H1 (cell line): ENCODE results near the gene NAPA. TPM values are rescaled to one million over a fixed set of nuclear protein-coding genes. Genes with fewer than 3 reads are reported as not detected.
A peak's percentile ranks its signal among the peaks of the same experiment; 100 is the strongest.

Experiments used
- CTCF ChIA-PET: fragments of 300-600 bp; sonication (Branson Sonifier 250); formaldehyde crosslinking; loops from one replicate; lab custom pipeline; 2021; ENCODE audit not compliant: partially characterized antibody; lab: Charles Lee
- POLR2A ChIA-PET: fragments of 300-600 bp; sonication (Branson Sonifier 250); formaldehyde crosslinking; loops from one replicate; lab custom pipeline; 2021; ENCODE audit warnings: inconsistent platforms; ENCODE audit not compliant: partially characterized antibody; lab: Charles Lee
- DNase-seq, 2 experiments: peaks; one replicate each; pipeline versions ENCODE4 v3.0.0 to v3.0.0-alpha.2; 2010 to 2022; ENCODE audit warnings: low spot score in 2 of 2, low read depth in 1 of 2, mixed read lengths in 1 of 2
- FAIRE-seq: peaks from 2 replicates; lab custom pipeline; 2011; peaks lifted over from hg19 to GRCh38; lab: Jason Lieb, UNC
- H2AFZ ChIP-seq: 2 replicates; pipeline ENCODE4 v1.8.1; 2012; ENCODE audit warnings: low read length, inconsistent platforms
- H2AK5ac ChIP-seq: 2 replicates; pipeline ENCODE4 v1.6.1; 2013; ENCODE audit warnings: low read depth, low read length
- H2BK120ac ChIP-seq: replicated peaks from 2 replicates; pipeline ENCODE3; 2013; ENCODE audit warnings: low read depth, low read length, inconsistent platforms
- H2BK12ac ChIP-seq: 2 replicates; pipeline ENCODE4 v1.6.1; 2013; ENCODE audit warnings: low read depth, low read length
- H2BK15ac ChIP-seq: 2 replicates; pipeline ENCODE4 v1.6.1; 2013; ENCODE audit warnings: low read length
- H2BK20ac ChIP-seq: 2 replicates; pipeline ENCODE4 v1.6.1; 2013; ENCODE audit warnings: low read length
- H2BK5ac ChIP-seq: 2 replicates; pipeline ENCODE4 v1.6.1; 2013; ENCODE audit warnings: low read depth, low read length
- H3K14ac ChIP-seq: 2 replicates; pipeline ENCODE4 v1.6.1; 2013; ENCODE audit warnings: inconsistent platforms; ENCODE audit not compliant: insufficient read length
- H3K18ac ChIP-seq: 2 replicates; pipeline ENCODE4 v1.6.1; 2013; ENCODE audit warnings: low read length; ENCODE audit errors: extremely low read depth
- H3K23ac ChIP-seq: 2 replicates; pipeline ENCODE4 v1.6.1; 2013; ENCODE audit warnings: inconsistent platforms; ENCODE audit not compliant: insufficient read length
- H3K23me2 ChIP-seq: 2 replicates; pipeline ENCODE4 v1.6.1; 2013; ENCODE audit warnings: low read depth, low read length
- H3K27ac ChIP-seq: 2 replicates; pipeline ENCODE4 v1.6.1; 2011; ENCODE audit warnings: low read depth, low read length, inconsistent platforms
- H3K27me3 ChIP-seq, 4 experiments: replicated peaks in 1 of 4; 1 replicate in 1 of 4; 2 replicates in 3 of 4; pipeline versions ENCODE4 v1.6.1 to v1.8.1; 2011 to 2013; ENCODE audit warnings: low read length in 3 of 4, mild to moderate bottlenecking in 3 of 4, inconsistent platforms in 2 of 4, mixed read lengths in 2 of 4, moderate library complexity in 1 of 4; ENCODE audit not compliant: control insufficient read depth in 3 of 4, insufficient read depth in 3 of 4; ENCODE audit errors: extremely low read depth in 1 of 4
- H3K36me3 ChIP-seq, 4 experiments: 2 replicates each; pipeline versions ENCODE4 v1.6.1 to v1.8.1; 2011 to 2013; ENCODE audit warnings: mild to moderate bottlenecking in 4 of 4, low read length in 3 of 4, moderate library complexity in 2 of 4, control low read depth in 1 of 4, inconsistent platforms in 1 of 4; ENCODE audit not compliant: insufficient read depth in 4 of 4, control insufficient read depth in 2 of 4
- H3K4ac ChIP-seq: replicated peaks from 2 replicates; pipeline ENCODE3; 2013; ENCODE audit warnings: low read length, low read depth, mixed read lengths, inconsistent platforms; ENCODE audit not compliant: insufficient read length
- H3K4me1 ChIP-seq, 4 experiments: replicated peaks in 1 of 4; 1 replicate in 1 of 4; 2 replicates in 3 of 4; pipeline versions ENCODE4 v1.6.1 to v1.8.1; 2011 to 2013; ENCODE audit warnings: low read length in 3 of 4, inconsistent platforms in 2 of 4, mixed read lengths in 1 of 4; ENCODE audit not compliant: insufficient read depth in 4 of 4, control insufficient read depth in 3 of 4
- H3K4me2 ChIP-seq, 2 experiments: 2 replicates each; pipeline versions ENCODE4 v1.6.1 to v1.8.1; 2011 to 2013; ENCODE audit warnings: low read depth in 2 of 2, low read length in 2 of 2, control low read depth in 1 of 2, inconsistent platforms in 1 of 2, mild to moderate bottlenecking in 1 of 2; ENCODE audit not compliant: insufficient read depth in 1 of 2
- H3K4me3 ChIP-seq, 4 experiments: fragments of 200-600, 300-600 bp in 1 of 4; sonication (generic), shearing (Covaris generic), sonication (Bioruptor Twin) in 1 of 4; 2 replicates each; pipeline versions ENCODE4 v1.5.1 to v1.8.1; 2011 to 2016; ENCODE audit warnings: low read length in 4 of 4, low read depth in 3 of 4, control low read depth in 2 of 4, inconsistent platforms in 2 of 4, mild to moderate bottlenecking in 2 of 4, mixed read lengths in 1 of 4, moderate library complexity in 1 of 4; ENCODE audit not compliant: insufficient read depth in 2 of 4; ENCODE audit errors: extremely low read depth in 1 of 4
- H3K56ac ChIP-seq: replicated peaks from 2 replicates; pipeline ENCODE3; 2013; ENCODE audit warnings: low read depth, mild to moderate bottlenecking, mixed read lengths, low read length, inconsistent platforms; ENCODE audit not compliant: insufficient read length
- H3K79me1 ChIP-seq: 2 replicates; pipeline ENCODE4 v1.6.1; 2013; ENCODE audit warnings: low read depth, low read length, control low read depth
- H3K79me2 ChIP-seq, 2 experiments: 2 replicates each; pipeline versions ENCODE4 v1.6.1 to v1.8.1; 2012 to 2013; ENCODE audit warnings: low read length in 2 of 2, mild to moderate bottlenecking in 2 of 2, inconsistent platforms in 1 of 2; ENCODE audit not compliant: insufficient read depth in 2 of 2, control insufficient read depth in 1 of 2
- H3K9ac ChIP-seq, 4 experiments: replicated peaks in 1 of 4; 1 replicate in 1 of 4; 2 replicates in 3 of 4; pipeline versions ENCODE4 v1.6.1 to v1.8.1; 2011 to 2013; ENCODE audit warnings: low read depth in 3 of 4, low read length in 3 of 4, control low read depth in 2 of 4, mild to moderate bottlenecking in 2 of 4, moderate library complexity in 2 of 4, inconsistent platforms in 1 of 4; ENCODE audit errors: extremely low read depth in 1 of 4
- H3K9me3 ChIP-seq, 2 experiments: 2 replicates each; pipeline versions ENCODE4 v1.6.1 to v1.8.1; 2012 to 2013; ENCODE audit warnings: mild to moderate bottlenecking in 2 of 2, moderate library complexity in 2 of 2, control low read depth in 1 of 2, inconsistent platforms in 1 of 2, low read depth in 1 of 2, low read length in 1 of 2, mixed read lengths in 1 of 2; ENCODE audit not compliant: insufficient read depth in 2 of 2
- H4K20me1 ChIP-seq, 2 experiments: replicated peaks in 1 of 2; 2 replicates each; pipeline versions ENCODE3 to v1.8.1; 2011 to 2013; ENCODE audit warnings: inconsistent platforms in 2 of 2, low read length in 2 of 2, mild to moderate bottlenecking in 1 of 2; ENCODE audit not compliant: insufficient read depth in 2 of 2, control insufficient read depth in 1 of 2
- H4K5ac ChIP-seq: 2 replicates; pipeline ENCODE4 v1.6.1; 2013; ENCODE audit warnings: low read length, low read depth, mixed read lengths, inconsistent platforms; ENCODE audit not compliant: insufficient read length
- H4K8ac ChIP-seq: 2 replicates; pipeline ENCODE4 v1.8.0; 2013; ENCODE audit warnings: mild to moderate bottlenecking, moderate library complexity, low read length, inconsistent platforms; ENCODE audit not compliant: insufficient read depth; ENCODE audit errors: extremely low read depth
- H4K91ac ChIP-seq: replicated peaks from 2 replicates; pipeline ENCODE3; 2013; ENCODE audit warnings: low read length, mixed read lengths, inconsistent platforms; ENCODE audit not compliant: insufficient read length
- BACH1 ChIP-seq: IDR thresholded peaks from 2 replicates; pipeline ENCODE4 v1.6.1; 2012; ENCODE audit warnings: low read length, improper control_type of control experiment
- BCL11A ChIP-seq, 2 experiments: IDR thresholded peaks; one replicate each; pipeline ENCODE4 v1.6.1; 2011; ENCODE audit warnings: low read depth in 2 of 2, low read length in 2 of 2, mild to moderate bottlenecking in 2 of 2
- CBX5 ChIP-seq: fragments of 300-800, 300-1000 bp; sonication (generic); IDR thresholded peaks from 2 replicates; pipeline ENCODE4 v1.7.1; 2016; ENCODE audit warnings: antibody characterized with exemption, low read length, low read depth
- E2F6 ChIP-seq: IDR thresholded peaks from 2 replicates; pipeline ENCODE4 v1.6.1; 2012; ENCODE audit warnings: inconsistent platforms
- EGR1 ChIP-seq: IDR thresholded peaks from 2 replicates; pipeline ENCODE4 v1.6.1; 2011; ENCODE audit warnings: low read depth, low read length, borderline replicate concordance
- GABPA ChIP-seq: IDR thresholded peaks from 2 replicates; pipeline ENCODE4 v1.6.1; 2011; ENCODE audit warnings: mild to moderate bottlenecking, low read length, moderate library complexity, borderline replicate concordance; ENCODE audit not compliant: insufficient read depth
- GTF2F1 ChIP-seq: IDR thresholded peaks from 2 replicates; pipeline ENCODE4 v1.6.1; 2012; ENCODE audit warnings: low read depth, low read length, improper control_type of control experiment, borderline replicate concordance
- KDM1A ChIP-seq: fragments of 200-600, 300-600 bp; sonication (generic); IDR thresholded peaks from 2 replicates; pipeline ENCODE4 v1.7.1; 2016; ENCODE audit warnings: mild to moderate bottlenecking, low read length, borderline replicate concordance
- MAX ChIP-seq: IDR thresholded peaks from 2 replicates; pipeline ENCODE4 v1.6.1; 2012; ENCODE audit warnings: inconsistent platforms
- POLR2A ChIP-seq, 2 experiments: IDR thresholded peaks; 1 replicate in 1 of 2; 2 replicates in 1 of 2; pipeline ENCODE4 v1.6.1; 2011; ENCODE audit warnings: low read depth in 2 of 2, low read length in 2 of 2, mild to moderate bottlenecking in 2 of 2; ENCODE audit errors: control extremely low read depth in 1 of 2
- POLR2AphosphoS5 ChIP-seq: IDR thresholded peaks from 2 replicates; pipeline ENCODE4 v1.6.1; 2011; ENCODE audit warnings: low read depth, low read length
- SP4 ChIP-seq: IDR thresholded peaks from 2 replicates; pipeline ENCODE4 v1.6.1; 2012; ENCODE audit warnings: low read length, inconsistent platforms
- SRF ChIP-seq: IDR thresholded peaks from 2 replicates; pipeline ENCODE4 v1.6.1; 2011; ENCODE audit warnings: mild to moderate bottlenecking, low read depth, low read length, moderate library complexity
- SUZ12 ChIP-seq: fragments of 200-600 bp; sonication (generic); IDR thresholded peaks from 2 replicates; pipeline ENCODE4 v1.6.1; 2012; ENCODE audit warnings: mild to moderate bottlenecking, inconsistent platforms, low read length, moderate library complexity, mixed read lengths
- WGBS, 2 experiments: shearing (Covaris generic) in 1 of 2; methylation state at CpG; one replicate each; pipeline versions ENCODE4 v1.1.6 to v1.1.7; 2013 to 2015; ENCODE audit warnings: low lambda C conversion rate in 2 of 2, mixed read lengths in 2 of 2, inconsistent platforms in 1 of 2, low coverage in 1 of 2, missing lambda C conversion rate in 1 of 2; ENCODE audit not compliant: insufficient replicate concordance in 2 of 2, insufficient coverage in 1 of 2, insufficient read length in 1 of 2; ENCODE audit errors: extremely low coverage in 1 of 2, missing lambda C conversion rate in 1 of 2; 5-methylcytosine and 5-hydroxymethylcytosine counted together
- polyA plus RNA-seq, 7 experiments: library from polyadenylated mRNA; depleted of rRNA in 3 of 7; stranded (reverse) in 5 of 7; unstranded in 2 of 7; fragments of >200 nt in 5 of 7; fragments of 200-250 nt in 2 of 7; gene quantifications; 1 replicate in 5 of 7; 2 replicates in 1 of 7; 4 replicates in 1 of 7; pipeline versions ENCODE4 v1.2.1 to v1.2.3, GENCODE V29; 2011 to 2013; ENCODE audit warnings: missing spikeins in 2 of 7, mixed read lengths in 2 of 7
- total RNA-seq: library from RNA; stranded (reverse); fragmentation: NEBNext Ultra II Directional; extraction: Animal tissue kit (Norgen Biotek cat#: 25700); gene quantifications from 2 replicates; pipeline ENCODE4 v1.2.1, GENCODE V29; 2021

The NAPA gene
- total and polyA plus RNA-seq, 2 of the 8 experiments (the other 6 are each of a cell fraction or from before 2014, with no cell fraction given): 58.5 to 78.2 TPM

- no peak overlapping the region for H3K4me3 ChIP-seq
- H3K18ac ChIP-seq: no peak overlapping the region
- no peak overlapping the region for H2BK120ac ChIP-seq
- H2AFZ ChIP-seq: no peak overlapping the region
- H3K4me1 ChIP-seq: peaks cover 7 to 18% (median 10%) of the 10 kb centered on the region in 4 experiments
- no peaks in the 10 kb centered on the region; the same call in 1 of the 2 replicates for H3K79me1 ChIP-seq
- no peak overlapping the region for H3K4me2 ChIP-seq
- FAIRE-seq: no peak
- H4K91ac ChIP-seq: no peak overlapping the region
- ChIA-PET CTCF (interaction anchor here (0.6 to 24.5 kb wide), 3 partner anchors 39 to 1991 kb away, joined by 3 to 436 read pairs (median 3); partner anchors contain the start of genes EHD2 and KPTN), POLR2A (interaction anchor here (0.6 kb wide), 1 partner anchor 258 kb away, joined by 3 read pairs; no protein-coding TSS in a partner anchor)
- no peaks in the 10 kb centered on the region for H3K79me2 ChIP-seq
- H2BK5ac ChIP-seq: no peak overlapping the region
- no peak overlapping the region for H3K9ac ChIP-seq
- H4K5ac ChIP-seq: no peak overlapping the region
- no peaks in the 10 kb centered on the region for H3K36me3 ChIP-seq
- H3K23me2 ChIP-seq: peaks cover 18% of the 10 kb centered on the region; the same call in 1 of the 2 replicates
- H2BK12ac ChIP-seq: no peak overlapping the region
- no peak overlapping the region for H2AK5ac ChIP-seq
- H3K23ac ChIP-seq: no peak overlapping the region
- H3K27me3 ChIP-seq: peaks cover 0 to 9% (median 9%) of the 10 kb centered on the region in 4 experiments; a peak in 5 of 7 replicates
- no peak overlapping the region for H3K4ac ChIP-seq
- H3K56ac ChIP-seq: no peak overlapping the region
- H3K14ac ChIP-seq: no peak overlapping the region
- H2BK20ac ChIP-seq: no peak overlapping the region
- H2BK15ac ChIP-seq: no peak overlapping the region
- DNase-seq: peak in 1 of 2 experiments; percentile 85
- no peaks in the 10 kb centered on the region for H3K9me3 ChIP-seq
- H3K27ac ChIP-seq: no peak overlapping the region
- no peak overlapping the region for H4K8ac ChIP-seq
- H4K20me1 ChIP-seq: peaks cover 2 to 16% of the 10 kb centered on the region in 2 experiments
- WGBS, 2 experiments: 62% methylated on average over 17 of the region's 22 CpGs; no CpG with 5 or more reads in 1 of the 2 experiments
- TF ChIP-seq POLR2A (IDR thresholded peaks at IDR 0.05; ENCODE audit: control extremely low read depth in 1 of 2, low read depth in 2 of 2, low read length in 2 of 2) (no peak), MAX (peak; percentile 75), EGR1 (peak; percentile 40; the same call in 1 of the 2 replicates), KDM1A (peak; percentile 93), POLR2AphosphoS5 (no peak), SUZ12 (no peak), SRF (no peak), GABPA (no peak), GTF2F1 (no peak), E2F6 (no peak), BACH1 (0 out of 2 replicates have a peak, but pooled peaks have one; percentile 38), CBX5 (no peak), SP4 (no peak), BCL11A (IDR thresholded peaks at IDR 0.05; ENCODE audit: low read depth in 2 of 2, low read length in 2 of 2) (no peak)
Measured at GRCh38 chr19:47444388-47444821, 70.5 kb downstream of the NAPA start.
